Right lobe of liver (tissue), 6 donors: Measurements from ENCODE around the gene SYT2. TPM values are rescaled to one million over a fixed set of nuclear protein-coding genes. Genes with fewer than 3 reads are reported as not detected.
"Not testable (repeated sequence)": the region's sequence is repeated elsewhere in the genome, so short reads cannot be mapped to it uniquely, and the experiment has no call there.

Source experiments
- ATAC-seq, 4 donors: fragments of 200-7000 bp; cut with Tn5 transposase; one replicate each; pipeline ENCODE4 v1.9.1; 2020; ENCODE audit warnings: mild to moderate bottlenecking in 4 of 4, moderate library complexity in 4 of 4
- DNase-seq, 3 donors: peaks; one replicate each; pipeline ENCODE4 v3.0.0-alpha.2; 2020
- H3K27ac ChIP-seq, 3 donors: fragments of 200-600 bp; one replicate each; pipeline ENCODE4 v1.8.0; 2022
- H3K27me3 ChIP-seq, 2 donors: fragments of 200-600 bp; one replicate each; pipeline ENCODE4 v1.8.0; 2022
- H3K36me3 ChIP-seq, 4 donors: fragments of 200-600 bp; sonication (generic) in 1 of 4; one replicate each; pipeline versions ENCODE4 v1.5.1 to v1.8.0; 2017 to 2022; ENCODE audit warnings: control low read depth in 1 of 4
- H3K4me1 ChIP-seq, 4 donors: fragments of 200-600 bp; sonication (generic) in 1 of 4; one replicate each; pipeline versions ENCODE4 v1.5.1 to v1.8.0; 2017 to 2022; ENCODE audit warnings: control low read depth in 1 of 4
- H3K4me3 ChIP-seq, 3 donors: fragments of 200-600 bp; one replicate each; pipeline ENCODE4 v1.8.0; 2022
- H3K9me3 ChIP-seq, 4 donors: fragments of 200-600 bp; sonication (generic) in 1 of 4; one replicate each; pipeline versions ENCODE4 v1.5.1 to v1.8.0; 2017 to 2022; ENCODE audit warnings: control low read depth in 1 of 4
- CTCF ChIP-seq, 4 donors: fragments of 200-600 bp in 3 of 4; fragments of 450-650 bp in 1 of 4; IDR thresholded peaks; one replicate each; pipeline versions ENCODE4 v1.5.1 to v1.8.0; 2016 to 2022; ENCODE audit warnings: antibody characterized with exemption in 4 of 4, mild to moderate bottlenecking in 2 of 4
- POLR2A ChIP-seq: fragments of 450-650 bp; IDR thresholded peaks from one replicate; pipeline ENCODE4 v1.6.1; 2017; ENCODE audit warnings: antibody characterized with exemption, mild to moderate bottlenecking
- WGBS: methylation state at CpG from one replicate; pipeline ENCODE4 v1.1.6; 2018; ENCODE audit warnings: low coverage, low lambda C conversion rate; ENCODE audit not compliant: insufficient coverage; ENCODE audit errors: missing lambda C conversion rate; 5-methylcytosine and 5-hydroxymethylcytosine counted together
- intact Hi-C, 2 donors: fragments of 100-400 bp; cut with DNase I; formaldehyde crosslinking; loops; one replicate each; pipeline versions ENCODE4 v1.11.2 to v1.14.1; 2022
- total RNA-seq, 6 experiments: library from RNA; depleted of rRNA in 2 of 6; stranded (reverse); fragments of >200 nt in 2 of 6; fragmentation: NEBNext Ultra II Directional in 3 of 6; extraction: Animal tissue kit (Norgen Biotek cat#: 25700) in 3 of 6; gene quantifications; one replicate each; pipeline versions ENCODE4 v1.1.0 to v1.2.4, GENCODE V29; 2016 to 2023
- donor health status: DM: no; HTN: yes; CAD: no.
- donor health status: DM: no; HTN: no; CAD: no.
- donor health status: DM: no; HTN: no; CAD: no.
- donor health status: DM: no; HTN: yes; CAD: no.
- donor health status: DM: no; HTN: yes; CAD: no.

SYT2 gene
- total RNA-seq, 6 experiments from 2014 or later, result not detected

- DNase-seq (no peak), ATAC-seq (peak in 1 of 4 donors; percentile 45)
- no peaks in the 10 kb centered on the region for H3K4me1 ChIP-seq
- WGBS, result 40% methylated on average over 2 of the region's 2 CpGs
- H3K4me3 ChIP-seq, result no peak overlapping the region
- no peaks in the 10 kb centered on the region for H3K36me3 ChIP-seq
- no peaks in the 10 kb centered on the region for H3K27me3 ChIP-seq
- H3K9me3 ChIP-seq, result no peaks in the 10 kb centered on the region
- H3K27ac ChIP-seq, result no peak overlapping the region
- intact Hi-C loops, result no loop called here
- no peak for TF ChIP-seq POLR2A
- no peak for TF ChIP-seq CTCF (IDR thresholded peaks at IDR 0.05)
These were observed 90.7 kb downstream of the SYT2 start for GRCh38 chr1:202619505-202619904.

- DNase-seq, result not testable (repeated sequence)
These were observed 91.2 kb downstream of the SYT2 start for GRCh38 chr1:202619012-202619411.

GRCh38 chr1:202616355-202616915 is 93.8 kb downstream of the SYT2 start:
- Histone ChIP-seq H3K9me3 (no peaks in the 10 kb centered on the region), H3K36me3 (no peaks in the 10 kb centered on the region), H3K4me3 (no peak overlapping the region), H3K27ac (no peak overlapping the region), H3K4me1 (no peaks in the 10 kb centered on the region), H3K27me3 (no peaks in the 10 kb centered on the region)
- ATAC-seq (peak in 1 of 4 donors; percentile 7), DNase-seq (no peak)
- intact Hi-C loops, result no loop called here
- TF ChIP-seq CTCF (IDR thresholded peaks at IDR 0.05), result no peak
- TF ChIP-seq POLR2A, result no peak
- WGBS, result 68% methylated on average over 11 of the region's 13 CpGs

More at GRCh38 chr1:202619012-202619411, 91.2 kb downstream of the SYT2 start:
- intact Hi-C loops, H3K27me3 ChIP-seq, H3K27ac ChIP-seq, ATAC-seq, H3K4me3 ChIP-seq, H3K4me1 ChIP-seq, H3K9me3 ChIP-seq, H3K36me3 ChIP-seq: not testable (repeated sequence)
- no CpG with 5 or more reads among the region's 11 CpGs for WGBS

GRCh38 chr1:202615501-202616354 is 94.5 kb downstream of the SYT2 start:
- WGBS, result 23% methylated on average over 10 of the region's 11 CpGs
- H3K36me3 ChIP-seq, result no peaks in the 10 kb centered on the region
- H3K4me3 ChIP-seq, result no peak overlapping the region
- intact Hi-C loops, result no loop called here
- H3K27me3 ChIP-seq, result no peaks in the 10 kb centered on the region
- DNase-seq, result peak in 1 of 3 donors; percentile 43
- no peak for TF ChIP-seq POLR2A
- TF ChIP-seq CTCF (IDR thresholded peaks at IDR 0.05), result no peak
- H3K4me1 ChIP-seq, result no peaks in the 10 kb centered on the region
- H3K27ac ChIP-seq, result no peak overlapping the region
- H3K9me3 ChIP-seq, result no peaks in the 10 kb centered on the region
- ATAC-seq, result peak; percentile 55 to 75 (median 62)

GRCh38 chr1:202615208-202615500 is 95.1 kb downstream of the SYT2 start:
- H3K27me3 ChIP-seq, H3K27ac ChIP-seq, H3K9me3 ChIP-seq, intact Hi-C loops, DNase-seq, H3K4me1 ChIP-seq, ATAC-seq, H3K4me3 ChIP-seq, H3K36me3 ChIP-seq: not testable (repeated sequence)
- 60% methylated on average over 1 of the region's 1 CpG for WGBS
